Mesenchymal stem cell (in vitro differentiated cells and primary cell): ENCODE data around the gene B3GNT9.
A peak's percentile ranks its signal among the peaks of the same experiment; 100 is the strongest.

Source experiments
- DNase-seq: peaks from one replicate; pipeline ENCODE4 v3.0.0-alpha.2; 2013
- H2AFZ ChIP-seq: one replicate; pipeline ENCODE4 v1.6.1; 2013; ENCODE audit warnings: low read depth, mild to moderate bottlenecking, control low read depth, inconsistent platforms, low read length, moderate library complexity
- H2AK5ac ChIP-seq: 2 replicates; pipeline ENCODE4 v1.6.1; 2013; ENCODE audit warnings: low read length, moderate library complexity, mild to moderate bottlenecking, inconsistent platforms; ENCODE audit not compliant: severe bottlenecking
- H2BK120ac ChIP-seq: one replicate; pipeline ENCODE4 v1.6.1; 2013; ENCODE audit warnings: low read depth, mild to moderate bottlenecking, inconsistent platforms, low read length, moderate library complexity
- H2BK12ac ChIP-seq, 2 experiments: one replicate each; pipeline ENCODE4 v1.6.1; 2013; ENCODE audit warnings: inconsistent platforms in 2 of 2, low read length in 2 of 2, mild to moderate bottlenecking in 2 of 2, moderate library complexity in 2 of 2, control low read depth in 1 of 2
- H2BK15ac ChIP-seq: one replicate; pipeline ENCODE4 v1.6.1; 2013; ENCODE audit warnings: mild to moderate bottlenecking, low read depth, inconsistent platforms; ENCODE audit not compliant: poor library complexity, severe bottlenecking
- H2BK5ac ChIP-seq: 2 replicates; pipeline ENCODE4 v1.6.1; 2013; ENCODE audit warnings: low read depth, mild to moderate bottlenecking, low read length, control low read depth, inconsistent platforms; ENCODE audit not compliant: poor library complexity, severe bottlenecking
- H3K14ac ChIP-seq, 2 experiments: one replicate each; pipeline ENCODE4 v1.6.1; 2013; ENCODE audit warnings: inconsistent platforms in 2 of 2, low read length in 2 of 2, control low read depth in 1 of 2, mild to moderate bottlenecking in 1 of 2, moderate library complexity in 1 of 2
- H3K18ac ChIP-seq, 2 experiments: one replicate each; pipeline ENCODE4 v1.6.1; 2013; ENCODE audit warnings: inconsistent platforms in 2 of 2, low read length in 2 of 2, control low read depth in 1 of 2, low read depth in 1 of 2, mild to moderate bottlenecking in 1 of 2
- H3K23ac ChIP-seq, 2 experiments: one replicate each; pipeline ENCODE4 v1.6.1; 2013; ENCODE audit warnings: inconsistent platforms in 2 of 2, low read length in 2 of 2, mild to moderate bottlenecking in 2 of 2, moderate library complexity in 2 of 2, control low read depth in 1 of 2
- H3K27ac ChIP-seq: 2 replicates; pipeline ENCODE4 v1.5.1; 2013; ENCODE audit warnings: mild to moderate bottlenecking, moderate library complexity, low read length, control low read depth, inconsistent platforms; ENCODE audit not compliant: poor library complexity, severe bottlenecking
- H3K27me3 ChIP-seq, 2 experiments: 2 replicates each; pipeline versions ENCODE4 v1.6.1 to v1.7.0; 2013; ENCODE audit warnings: low read length in 2 of 2, mild to moderate bottlenecking in 2 of 2, moderate library complexity in 2 of 2, control low read depth in 1 of 2, inconsistent platforms in 1 of 2; ENCODE audit not compliant: control insufficient read depth in 1 of 2, insufficient read depth in 1 of 2
- H3K36me3 ChIP-seq, 2 experiments: 2 replicates each; pipeline versions ENCODE4 v1.6.1 to v1.7.0; 2013; ENCODE audit warnings: low read length in 2 of 2, control low read depth in 1 of 2, inconsistent platforms in 1 of 2, low read depth in 1 of 2, mild to moderate bottlenecking in 1 of 2; ENCODE audit not compliant: insufficient read depth in 2 of 2, control insufficient read depth in 1 of 2
- H3K4ac ChIP-seq, 2 experiments: one replicate each; pipeline ENCODE4 v1.6.1; 2013; ENCODE audit warnings: inconsistent platforms in 2 of 2, low read length in 2 of 2, mild to moderate bottlenecking in 2 of 2, moderate library complexity in 2 of 2, control low read depth in 1 of 2, low read depth in 1 of 2
- H3K4me1 ChIP-seq: 2 replicates; pipeline ENCODE4 v1.6.1; 2013; ENCODE audit warnings: low read depth, low read length, control low read depth; ENCODE audit not compliant: control insufficient read depth, insufficient read depth
- H3K4me2 ChIP-seq: 2 replicates; pipeline ENCODE4 v1.6.1; 2013; ENCODE audit warnings: low read length, mild to moderate bottlenecking, inconsistent platforms; ENCODE audit not compliant: poor library complexity, severe bottlenecking
- H3K4me3 ChIP-seq, 2 experiments: 2 replicates each; pipeline versions ENCODE4 v1.5.1 to v1.7.0; 2013; ENCODE audit warnings: low read length in 2 of 2, mild to moderate bottlenecking in 2 of 2, control low read depth in 1 of 2, low read depth in 1 of 2; ENCODE audit not compliant: insufficient read depth in 1 of 2
- H3K79me1 ChIP-seq: replicated peaks from 2 replicates; pipeline ENCODE4 v1.6.1; 2013; ENCODE audit warnings: mild to moderate bottlenecking, control low read depth, low read length, inconsistent platforms; ENCODE audit not compliant: poor library complexity, severe bottlenecking
- H3K9ac ChIP-seq: 2 replicates; pipeline ENCODE4 v1.7.0; 2013; ENCODE audit warnings: mild to moderate bottlenecking, low read length, moderate library complexity
- H3K9me3 ChIP-seq: 2 replicates; pipeline ENCODE4 v1.7.0; 2013; ENCODE audit warnings: mild to moderate bottlenecking, low read length; ENCODE audit not compliant: control insufficient read depth
- H4K8ac ChIP-seq: one replicate; pipeline ENCODE4 v1.6.1; 2013; ENCODE audit warnings: inconsistent platforms, mild to moderate bottlenecking, low read length, moderate library complexity
- H4K91ac ChIP-seq: one replicate; pipeline ENCODE4 v1.6.1; 2013; ENCODE audit warnings: mild to moderate bottlenecking, low read length, inconsistent platforms
- WGBS: methylation state at CpG from one replicate; pipeline ENCODE4 v1.1.7; 2013; ENCODE audit warnings: mixed read lengths; 5-methylcytosine and 5-hydroxymethylcytosine counted together

Gene B3GNT9

GRCh38 chr16:67105881-67106280 lies 44.9 kb downstream of the B3GNT9 start:
- H3K79me1 ChIP-seq, result peaks cover 6% of the 10 kb centered on the region
- 72% methylated on average over 4 of the region's 5 CpGs for WGBS
- H4K91ac ChIP-seq, result no peak overlapping the region

GRCh38 chr16:67105246-67105645 lies 45.6 kb downstream of the B3GNT9 start:
- Histone ChIP-seq H3K9ac (no peak overlapping the region), H3K18ac (no peak overlapping the region), H4K8ac (no peak overlapping the region), H2AK5ac (no peak overlapping the region), H3K9me3 (no peaks in the 10 kb centered on the region), H3K27me3 (no peaks in the 10 kb centered on the region), H3K27ac (no peak overlapping the region), H3K4me3 (no peak overlapping the region), H2BK120ac (no peak overlapping the region), H2BK5ac (no peak overlapping the region), H4K91ac (no peak overlapping the region), H2BK15ac (no peak overlapping the region), H3K23ac (no peak overlapping the region), H3K79me1 (peaks cover 3% of the 10 kb centered on the region), H3K4me1 (peaks cover 8% of the 10 kb centered on the region), H2BK12ac (no peak overlapping the region), H3K14ac (no peak overlapping the region), H2AFZ (no peak overlapping the region), H3K36me3 (no peaks in the 10 kb centered on the region), H3K4ac (no peak overlapping the region), H3K4me2 (no peak overlapping the region)
- WGBS, result 100% methylated on average over 1 of the region's 2 CpGs
- no peak for DNase-seq

More at GRCh38 chr16:67105881-67106280, 44.9 kb downstream of the B3GNT9 start:
- no peak overlapping the region for H3K27ac ChIP-seq
- no peak overlapping the region for H2AFZ ChIP-seq
- no peak overlapping the region for H2BK12ac ChIP-seq
- H3K18ac ChIP-seq, result no peak overlapping the region
- no peak overlapping the region for H2BK15ac ChIP-seq
- no peaks in the 10 kb centered on the region for H3K36me3 ChIP-seq
- no peak overlapping the region for H2BK120ac ChIP-seq
- H3K27me3 ChIP-seq, result no peaks in the 10 kb centered on the region
- no peak overlapping the region for H2BK5ac ChIP-seq
- H3K4me3 ChIP-seq, result no peak overlapping the region
- no peak overlapping the region for H3K4me2 ChIP-seq
- H3K23ac ChIP-seq, result no peak overlapping the region
- peaks cover 11% of the 10 kb centered on the region for H3K4me1 ChIP-seq
- H3K14ac ChIP-seq, result no peak overlapping the region
- no peak overlapping the region for H3K9ac ChIP-seq
- H4K8ac ChIP-seq, result no peak overlapping the region
- no peak for DNase-seq
- no peak overlapping the region for H3K4ac ChIP-seq
- no peaks in the 10 kb centered on the region for H3K9me3 ChIP-seq
- H2AK5ac ChIP-seq, result no peak overlapping the region

- Histone ChIP-seq H3K4me1 (peaks cover 8% of the 10 kb centered on the region), H3K4me2 (no peak overlapping the region), H3K14ac (no peak overlapping the region), H2BK12ac (no peak overlapping the region), H3K36me3 (no peaks in the 10 kb centered on the region), H2BK5ac (no peak overlapping the region), H2AK5ac (no peak overlapping the region), H3K9ac (no peak overlapping the region), H2BK120ac (no peak overlapping the region), H3K4me3 (no peak overlapping the region), H3K9me3 (no peaks in the 10 kb centered on the region), H4K8ac (no peak overlapping the region), H3K18ac (no peak overlapping the region), H3K23ac (no peak overlapping the region), H3K27me3 (no peaks in the 10 kb centered on the region), H4K91ac (no peak overlapping the region), H2AFZ (no peak overlapping the region), H3K79me1 (no peaks in the 10 kb centered on the region), H2BK15ac (no peak overlapping the region), H3K27ac (no peak overlapping the region), H3K4ac (no peak overlapping the region)
- 98% methylated on average over 2 of the region's 6 CpGs for WGBS
- no peak for DNase-seq
These were observed 46.0 kb downstream of the B3GNT9 start for GRCh38 chr16:67104845-67105244.

- Histone ChIP-seq H2BK12ac (no peak overlapping the region), H3K4ac (no peak overlapping the region), H3K14ac (no peak overlapping the region), H3K79me1 (no peaks in the 10 kb centered on the region), H2BK15ac (no peak overlapping the region), H4K91ac (no peak overlapping the region), H3K18ac (no peak overlapping the region), H3K4me2 (no peak overlapping the region), H3K9me3 (no peaks in the 10 kb centered on the region), H2AK5ac (no peak overlapping the region), H3K4me3 (no peak overlapping the region), H4K8ac (no peak overlapping the region), H3K9ac (no peak overlapping the region), H3K27me3 (no peaks in the 10 kb centered on the region), H3K23ac (no peak overlapping the region), H2AFZ (no peak overlapping the region), H3K36me3 (peaks cover 0 to 6% of the 10 kb centered on the region in 2 experiments), H3K27ac (no peak overlapping the region), H2BK5ac (no peak overlapping the region), H3K4me1 (peaks cover 3% of the 10 kb centered on the region), H2BK120ac (no peak overlapping the region)
- WGBS, result 77% methylated on average over 4 of the region's 4 CpGs
- DNase-seq, result peak; percentile 41
These were observed 46.7 kb downstream of the B3GNT9 start for GRCh38 chr16:67104061-67104460.
